ENCODE measurements around the gene TLR6. TPM values are rescaled to one million over a fixed set of nuclear protein-coding genes. Genes with fewer than 3 reads are reported as not detected.

The TLR6 gene
- total RNA-seq, 1 donor from 2014 or later, result 1.5 TPM

- ATAC-seq (no peak), DNase-seq (no peak)
- intact Hi-C loops (cut with micrococcal nuclease), result no loop called here
These were observed 82.2 kb downstream of the TLR6 start for GRCh38 chr4:38774181-38774955.

Small RNA genes lying within 50 kb of the gene (microRNA-seq; reads per million reads assigned to microRNA genes)
- gene MIR574 (ENCODE audit: borderline number of aligned reads), result 147 reads per million, percentile 46 among the genes with 10 or more reads in this experiment

Other genes starting within 250 kb of the TLR6 start
- 17.7 TPM for gene KLF3, start 192.6 kb downstream of the TLR6 start, total RNA-seq
- not detected for gene TLR10, start 73.8 kb downstream of the TLR6 start, total RNA-seq
- 5.0 TPM for gene TLR1, start 52.0 kb downstream of the TLR6 start, total RNA-seq
- gene FAM114A1, start 11.0 kb upstream of the TLR6 start, total RNA-seq, result 14.8 TPM
- gene TMEM156, start 175.6 kb upstream of the TLR6 start, total RNA-seq, result not detected
- 13.5 TPM for gene KLHL5, start 205.4 kb upstream of the TLR6 start, total RNA-seq

All from left ventricle myocardium superior (tissue), 1 donor.